HG02840 (cell line): ENCODE data around the gene HS3ST3A1.

Source experiments
- ATAC-seq: cut with Tn5 transposase; IDR thresholded peaks from one replicate; pipeline ENCODE4 v1.9.1; 2021; ENCODE audit warnings: mild to moderate bottlenecking, moderate library complexity, moderate number of reproducible peaks; ENCODE audit not compliant: unreplicated experiment, low FRiP score

The HS3ST3A1 gene

GRCh38 chr17:13541032-13541480 lies 60.7 kb downstream of the HS3ST3A1 start:
- ATAC-seq, result no peak

DNA sequence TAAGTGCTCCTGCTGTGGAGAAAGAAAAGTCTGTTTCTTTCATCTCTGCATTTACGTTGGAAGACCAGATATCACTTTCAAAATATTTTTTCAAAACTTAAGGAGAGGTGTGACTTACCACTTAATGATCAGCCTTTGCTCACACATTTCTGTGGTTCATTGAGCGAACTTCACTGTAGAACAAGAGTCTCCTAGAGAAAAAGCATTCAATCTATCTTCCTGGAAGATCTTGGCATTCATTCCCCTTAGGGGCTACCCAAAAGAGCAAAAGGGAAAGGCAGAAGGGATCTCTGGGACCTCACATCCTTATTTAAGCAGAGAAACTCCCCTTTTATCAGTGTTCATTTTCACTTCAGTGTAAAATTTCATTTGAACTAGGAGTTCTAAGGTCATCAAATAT lies 61.2 kb downstream of the HS3ST3A1 start:
- no peak for ATAC-seq

- no peak for ATAC-seq
Observed at GRCh38 chr17:13539421-13539820, 62.3 kb downstream of the HS3ST3A1 start.

DNA sequence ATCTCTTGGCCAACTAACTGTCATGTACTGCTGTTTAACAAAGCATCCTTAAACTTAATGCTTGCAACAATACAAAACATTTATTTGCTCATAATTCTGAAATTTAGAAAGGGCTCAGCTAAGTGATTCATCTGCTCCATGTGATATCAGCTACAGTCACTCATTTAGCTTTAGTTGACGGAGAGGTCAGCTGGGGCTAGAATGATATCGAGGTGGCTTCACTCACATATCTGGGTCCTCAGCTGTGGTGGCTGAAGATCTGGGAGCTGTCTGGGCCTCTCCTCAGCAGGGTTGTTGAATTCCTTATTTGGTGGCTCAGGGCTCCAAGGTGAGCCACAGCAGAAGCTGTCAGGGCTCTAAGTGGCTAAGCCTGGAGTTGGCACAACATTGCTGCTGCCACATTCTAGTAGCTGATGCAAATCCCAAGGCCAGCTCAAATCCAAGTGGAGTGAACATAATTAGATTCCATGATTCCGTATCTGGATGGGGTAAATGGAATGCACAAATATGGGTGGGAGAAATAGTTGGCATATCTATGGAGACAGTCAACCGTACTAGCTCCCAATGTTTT lies 62.8 kb downstream of the HS3ST3A1 start:
- ATAC-seq, result no peak

DNA sequence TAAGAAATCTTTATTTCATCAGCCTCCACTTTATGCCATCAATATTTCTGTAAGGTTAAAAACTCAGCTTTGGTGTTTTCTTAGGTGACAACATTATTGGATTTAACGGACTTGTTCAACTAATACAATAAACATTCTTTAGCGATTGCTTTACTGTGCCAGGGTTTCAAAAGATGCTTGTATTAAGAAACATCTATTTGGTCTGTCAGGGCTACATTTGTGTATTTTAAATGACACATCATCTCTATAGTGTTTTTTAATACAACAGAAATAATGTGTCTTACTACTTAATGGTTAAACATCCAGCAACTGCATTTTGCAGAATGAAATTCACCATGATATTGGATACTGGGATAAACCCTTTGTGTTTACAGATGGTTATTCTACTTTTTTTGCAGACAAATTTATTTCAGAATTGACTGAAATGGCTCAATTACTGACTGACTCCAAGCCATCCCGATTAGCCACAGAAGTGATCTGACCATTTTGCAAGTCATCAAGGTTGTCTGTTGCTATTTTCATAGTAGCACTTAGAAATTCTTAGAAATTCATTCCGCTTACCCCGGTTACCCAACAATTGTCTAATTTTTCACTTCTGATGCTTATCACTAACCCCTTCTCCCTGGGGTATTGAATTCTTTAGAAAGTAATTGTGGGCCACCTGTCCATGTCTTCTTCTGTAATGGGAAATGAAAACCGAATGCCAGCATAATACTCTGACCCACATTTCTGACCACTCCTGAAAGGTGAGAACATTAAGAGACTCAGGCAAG lies 63.7 kb downstream of the HS3ST3A1 start:
- ATAC-seq, result no peak

DNA sequence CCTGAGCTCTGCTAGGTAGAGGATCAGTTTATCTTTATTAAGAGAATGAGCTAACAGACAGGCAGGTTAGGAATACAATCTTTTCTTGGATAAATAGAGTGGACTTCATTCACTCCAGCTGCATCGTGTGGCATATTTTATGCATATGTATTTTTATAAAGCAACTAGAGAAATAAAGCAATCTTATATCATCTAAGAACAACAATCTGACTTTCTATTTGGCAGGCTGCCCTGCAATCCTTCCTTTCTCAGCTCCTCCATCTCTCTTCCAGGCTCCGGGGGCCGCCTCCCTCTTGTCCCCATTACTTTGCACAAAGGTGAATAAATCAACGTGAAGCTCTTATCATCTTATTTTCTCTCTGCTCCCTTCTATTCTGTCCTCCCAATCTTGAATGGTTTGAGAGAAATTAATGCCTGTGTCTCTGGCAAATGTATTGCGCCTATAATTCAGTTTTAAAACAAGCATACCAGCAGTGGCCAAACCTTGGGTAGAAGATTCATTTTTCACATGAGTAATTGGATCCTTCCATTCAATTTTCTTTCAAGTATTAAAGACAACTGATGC lies 64.5 kb downstream of the HS3ST3A1 start:
- ATAC-seq, result no peak

- no peak for ATAC-seq
Observed at GRCh38 chr17:13534946-13535345, 66.8 kb downstream of the HS3ST3A1 start.

DNA sequence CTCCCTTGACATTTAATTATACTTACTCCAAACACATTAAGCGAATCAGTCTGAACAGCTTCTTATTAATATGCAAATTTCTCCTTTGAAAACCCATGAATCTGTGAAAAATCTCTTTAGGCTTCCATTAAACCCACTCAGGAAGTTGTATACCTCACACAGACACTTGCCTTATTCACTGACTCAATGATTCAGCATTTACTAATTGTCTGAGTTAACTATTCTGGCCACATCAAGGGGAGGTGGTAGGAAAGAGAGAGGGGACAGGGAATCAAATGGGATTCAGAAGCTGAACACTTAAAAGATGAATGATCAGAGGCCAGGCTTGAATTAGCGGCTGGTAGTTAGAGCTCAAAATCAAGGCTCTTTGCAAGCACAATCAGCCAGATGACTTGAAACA lies 70.0 kb downstream of the HS3ST3A1 start:
- no peak for ATAC-seq

- no peak for ATAC-seq
Observed at GRCh38 chr17:13525876-13526275, 75.9 kb downstream of the HS3ST3A1 start.

GRCh38 chr17:13523164-13523563 lies 78.6 kb downstream of the HS3ST3A1 start:
- ATAC-seq, result no peak

- ATAC-seq, result no peak
Observed at GRCh38 chr17:13522749-13523148, 79.0 kb downstream of the HS3ST3A1 start.

- ATAC-seq, result no peak
Observed at GRCh38 chr17:13521784-13522183, 79.9 kb downstream of the HS3ST3A1 start.

DNA sequence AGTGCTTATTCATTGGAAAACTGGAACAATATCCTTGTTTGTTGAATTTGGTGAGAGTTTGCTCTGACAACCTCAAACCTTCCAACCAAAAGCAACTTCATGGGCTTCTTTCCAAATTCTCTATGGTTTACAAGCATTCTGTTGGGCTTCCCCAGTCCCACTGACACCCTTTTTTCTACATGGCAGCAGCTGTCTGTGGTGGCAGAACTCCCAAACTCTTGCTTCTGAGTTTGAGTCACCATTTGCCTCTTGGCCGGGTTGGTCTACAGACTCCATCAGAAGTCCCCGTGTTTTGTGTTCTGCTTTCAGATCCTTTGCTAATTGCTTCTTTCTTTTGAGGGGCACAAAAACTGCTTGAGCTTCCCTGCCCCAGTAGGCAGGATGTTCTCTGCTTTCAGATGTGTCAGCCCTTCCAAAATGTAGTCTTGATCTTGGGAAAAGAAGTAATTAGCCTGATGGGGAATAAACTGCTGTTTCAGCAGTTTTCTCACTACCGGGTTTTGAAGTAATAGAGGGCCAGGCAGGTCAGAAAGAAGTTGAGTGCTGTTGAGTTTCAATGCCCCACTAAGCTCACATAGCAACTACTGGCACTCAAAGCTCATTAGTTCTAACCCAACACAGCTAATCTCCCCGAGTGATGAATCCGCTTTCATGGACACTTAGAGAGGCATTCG lies 80.7 kb downstream of the HS3ST3A1 start:
- ATAC-seq, result no peak

DNA sequence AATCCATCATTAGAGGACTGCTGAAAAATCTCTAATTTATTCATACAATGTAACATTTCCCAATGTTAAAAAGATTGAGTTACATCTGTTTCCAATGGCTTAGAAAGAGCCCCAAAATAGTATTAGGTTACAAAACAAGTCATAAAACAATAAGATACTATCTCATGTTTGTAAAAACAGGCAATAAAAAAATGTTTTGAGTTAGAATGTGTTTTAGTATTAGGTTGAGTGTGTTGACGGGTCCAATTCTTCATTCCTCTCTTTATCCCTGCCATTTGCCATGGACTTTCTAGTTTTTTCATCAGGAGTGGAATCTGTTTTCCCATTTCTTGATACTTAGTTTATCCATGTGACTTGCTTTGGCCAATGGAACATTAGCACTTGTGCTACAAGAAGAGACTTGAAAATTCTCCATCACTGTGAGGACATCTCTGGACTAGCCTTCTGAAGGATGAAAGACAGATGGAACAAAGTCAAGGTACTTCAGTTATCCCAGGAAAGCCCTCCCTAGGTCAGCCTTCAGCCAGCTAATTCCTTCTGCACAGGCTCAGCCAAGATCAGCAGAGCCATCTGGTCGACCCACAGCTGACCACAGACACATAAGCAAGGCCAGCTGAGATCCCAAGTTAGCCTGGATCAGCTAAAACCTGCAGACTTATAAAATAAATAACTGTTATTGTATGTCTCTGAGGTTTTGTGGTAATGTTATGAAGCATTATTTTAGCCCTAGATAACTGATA lies 83.3 kb downstream of the HS3ST3A1 start:
- ATAC-seq, result no peak

DNA sequence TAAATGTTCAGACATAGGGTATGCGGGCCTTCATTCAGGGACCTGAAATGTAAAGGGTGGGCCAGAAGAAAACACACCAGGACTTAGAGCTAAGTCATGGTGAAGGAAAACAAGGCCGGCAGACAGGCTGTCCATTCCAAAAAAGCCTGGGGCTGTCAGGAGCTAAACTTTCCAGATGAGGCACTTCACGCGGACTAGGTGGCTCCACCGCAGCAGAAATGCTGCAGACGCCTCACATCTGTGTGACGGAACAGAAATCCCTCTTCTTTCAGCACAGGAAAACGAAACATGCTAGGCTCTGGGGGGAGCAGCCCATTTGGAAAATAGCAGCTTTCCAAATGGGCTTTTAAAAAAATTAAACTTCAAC lies 88.7 kb downstream of the HS3ST3A1 start:
- no peak for ATAC-seq

GRCh38 chr17:13510062-13510461 lies 91.7 kb downstream of the HS3ST3A1 start:
- ATAC-seq, result no peak

GRCh38 chr17:13509527-13509926 lies 92.2 kb downstream of the HS3ST3A1 start:
- no peak for ATAC-seq

- ATAC-seq, result no peak
Observed at GRCh38 chr17:13508896-13509295, 92.8 kb downstream of the HS3ST3A1 start.

GRCh38 chr17:13503526-13503925 lies 98.2 kb downstream of the HS3ST3A1 start:
- no peak for ATAC-seq

- ATAC-seq, result no peak
Observed at GRCh38 chr17:13502263-13502662, 99.5 kb downstream of the HS3ST3A1 start.

- ATAC-seq, result no peak
Observed at GRCh38 chr17:13500947-13501346, 100.8 kb downstream of the HS3ST3A1 start.
